GM19455 (cell line): ENCODE measurements around the gene TRERF1.

ENCODE experiments used
- ATAC-seq: cut with Tn5 transposase; IDR thresholded peaks from one replicate; pipeline ENCODE4 v1.9.1; 2021; ENCODE audit not compliant: unreplicated experiment

TRERF1 gene

DNA sequence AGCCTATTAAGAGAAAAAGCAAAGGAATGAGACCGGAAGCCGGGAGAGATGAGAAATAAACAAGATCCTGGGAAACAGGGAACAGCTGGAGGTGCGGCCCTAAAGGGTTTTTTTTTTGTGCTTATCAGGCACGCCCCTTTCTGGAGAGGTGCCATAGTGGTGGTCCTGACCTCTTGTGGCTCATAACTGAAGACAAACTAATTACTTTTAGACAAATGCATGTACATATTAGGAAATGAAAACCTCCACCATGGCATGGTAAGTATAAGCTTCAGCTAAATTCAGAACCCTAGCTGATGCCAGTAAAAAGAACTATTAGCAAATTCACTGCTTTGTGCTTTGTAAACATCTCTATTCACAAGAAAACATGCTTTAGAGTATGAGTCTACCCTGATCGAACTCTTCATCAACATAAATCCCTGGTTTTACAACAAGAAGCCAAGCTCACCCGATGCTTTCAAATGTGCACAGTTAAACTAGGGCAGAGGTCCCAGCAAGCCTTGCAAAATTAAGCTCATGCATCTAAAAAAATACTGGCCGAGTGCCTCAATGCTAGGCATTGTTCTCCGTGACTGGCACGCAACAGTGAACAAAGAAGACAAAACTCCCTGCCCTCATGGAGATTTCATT is 137.7 kb downstream of the TRERF1 start:
- ATAC-seq: no peak

- ATAC-seq: no peak
These were observed 138.7 kb downstream of the TRERF1 start for GRCh38 chr6:42313038-42313437.

DNA sequence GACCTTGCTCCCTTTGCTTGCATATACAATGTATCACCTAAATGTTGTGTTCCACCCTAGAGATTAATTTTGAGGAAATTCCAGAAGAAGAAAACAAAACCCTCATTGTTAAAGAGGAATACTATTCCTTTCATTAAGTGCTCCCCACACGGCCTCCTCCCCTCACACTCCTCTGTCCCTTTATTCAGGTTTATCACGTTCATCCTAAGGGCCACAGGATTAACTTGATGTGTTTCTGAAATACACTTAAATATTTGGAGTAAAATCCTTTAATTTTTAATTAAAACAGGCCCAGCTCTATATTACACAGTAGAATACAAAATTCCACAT is 144.6 kb downstream of the TRERF1 start:
- ATAC-seq: no peak

DNA sequence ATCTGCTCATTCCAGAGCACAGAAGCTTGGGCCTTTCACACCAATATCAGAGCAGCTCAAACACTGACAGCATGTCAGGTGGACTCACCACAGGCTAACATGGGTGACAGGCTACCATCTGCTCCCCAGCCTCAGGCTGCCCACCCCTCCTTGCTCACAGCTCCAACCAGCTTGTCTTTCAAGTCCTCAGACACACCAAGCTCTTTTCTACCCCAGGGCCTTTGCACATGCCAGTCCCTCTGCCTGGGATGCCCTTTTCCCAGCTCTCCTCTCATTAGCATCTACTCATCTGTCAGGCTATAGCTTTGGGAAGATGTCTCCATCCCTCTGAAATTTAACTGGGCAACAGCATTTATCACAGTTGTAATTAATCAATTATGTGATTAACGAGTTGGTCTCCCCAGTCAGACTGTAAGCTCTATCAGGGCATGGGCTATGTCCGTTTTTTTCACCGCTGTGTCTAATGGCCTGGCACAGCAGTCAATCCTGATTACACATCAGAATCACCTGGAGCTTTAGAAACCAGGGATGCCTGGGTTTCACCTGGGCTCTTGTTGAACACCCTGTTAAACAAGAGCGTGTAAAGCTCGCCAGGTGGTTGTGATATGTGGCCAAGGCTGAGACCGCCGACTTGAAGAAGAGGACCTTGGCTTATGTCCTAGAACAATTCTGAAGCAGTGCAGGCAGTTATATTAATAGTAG is 145.1 kb downstream of the TRERF1 start:
- no peak for ATAC-seq

DNA sequence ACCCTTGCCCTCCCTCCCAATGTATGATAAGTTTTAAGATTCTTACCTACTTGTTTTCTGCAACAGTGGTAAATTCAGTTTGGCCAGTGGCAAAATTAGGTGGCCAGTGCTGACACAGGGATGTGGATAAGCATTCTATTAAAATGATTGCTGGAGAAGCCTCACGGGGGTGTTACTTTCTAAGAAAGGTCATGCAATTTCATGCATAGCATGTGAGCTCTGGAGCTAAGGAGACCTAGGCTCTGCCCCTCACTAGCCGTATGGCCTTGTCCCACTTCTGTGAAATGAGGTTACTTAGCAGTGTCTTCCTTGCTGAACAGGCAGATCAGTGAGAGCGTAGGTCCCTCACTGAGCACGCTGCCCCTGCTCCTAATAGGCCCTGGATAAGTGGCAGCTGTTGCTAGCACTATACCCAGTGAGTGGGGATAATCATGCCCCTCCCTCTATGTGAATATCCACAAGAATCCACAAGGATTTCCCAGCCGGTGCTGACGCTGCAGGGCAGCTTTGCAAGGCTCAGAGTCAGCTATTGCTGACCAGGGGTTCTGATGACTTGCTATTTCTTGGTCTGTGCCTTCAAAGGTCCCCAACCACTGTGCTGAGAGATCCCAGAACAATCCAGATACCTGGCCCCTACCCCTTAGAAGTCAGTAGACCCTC is 147.5 kb downstream of the TRERF1 start:
- ATAC-seq: no peak

DNA sequence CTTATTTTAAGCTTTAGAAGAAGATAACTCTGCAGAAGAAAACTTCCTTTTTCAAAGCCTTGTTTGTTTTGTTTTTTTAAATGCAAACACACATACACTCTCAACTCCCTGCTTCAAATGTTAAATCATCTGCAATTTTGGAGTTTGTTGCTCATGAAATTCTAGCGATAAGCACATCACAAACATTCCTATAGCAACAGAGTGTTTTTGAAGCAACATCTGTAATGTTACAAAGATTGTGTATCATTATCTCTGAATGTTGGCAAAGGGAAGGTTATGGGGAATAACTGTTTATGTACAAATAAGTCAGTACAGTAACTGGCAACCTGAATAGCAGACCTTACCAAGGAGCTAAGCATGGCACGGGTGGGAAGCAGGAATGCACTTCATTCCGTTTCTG is 149.3 kb downstream of the TRERF1 start:
- ATAC-seq: no peak

DNA sequence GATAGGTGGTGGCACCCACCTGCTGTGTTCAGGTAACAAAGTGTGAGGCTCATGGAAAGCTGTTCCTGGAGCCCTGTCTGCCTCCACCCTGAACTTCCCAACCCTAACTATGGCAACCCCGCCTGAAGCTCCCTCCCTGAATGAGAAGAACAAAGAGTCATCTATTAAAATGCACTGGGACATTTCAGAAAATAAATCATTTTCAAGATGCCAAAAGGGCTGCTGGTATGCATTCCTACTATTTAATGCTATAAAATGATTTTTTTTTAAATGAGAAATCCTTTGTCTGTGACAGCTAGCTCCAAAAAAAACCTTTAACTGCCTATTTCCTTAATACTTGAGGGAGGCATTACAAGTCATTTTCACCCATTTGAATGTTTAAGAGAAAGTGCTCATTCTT is 149.7 kb downstream of the TRERF1 start:
- no peak for ATAC-seq

DNA sequence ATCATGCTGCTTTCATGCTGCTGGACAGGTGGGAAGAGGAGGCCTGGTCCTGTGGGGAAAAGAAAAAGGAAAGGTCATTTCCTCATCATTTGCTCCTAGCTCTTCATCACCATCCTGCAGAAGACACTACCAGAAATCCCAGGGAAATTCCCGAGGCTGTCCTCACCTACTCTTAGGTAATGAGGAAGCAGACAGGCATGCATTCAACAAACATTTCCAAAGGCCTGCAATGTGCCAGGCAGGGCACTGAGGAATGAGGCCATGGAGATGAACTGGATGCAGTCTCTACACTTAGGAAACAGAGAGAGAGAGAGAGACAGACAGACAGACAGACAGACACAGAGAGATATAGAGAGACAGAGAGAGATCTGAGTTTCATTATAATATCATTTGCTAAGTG is 151.0 kb downstream of the TRERF1 start:
- no peak for ATAC-seq

DNA sequence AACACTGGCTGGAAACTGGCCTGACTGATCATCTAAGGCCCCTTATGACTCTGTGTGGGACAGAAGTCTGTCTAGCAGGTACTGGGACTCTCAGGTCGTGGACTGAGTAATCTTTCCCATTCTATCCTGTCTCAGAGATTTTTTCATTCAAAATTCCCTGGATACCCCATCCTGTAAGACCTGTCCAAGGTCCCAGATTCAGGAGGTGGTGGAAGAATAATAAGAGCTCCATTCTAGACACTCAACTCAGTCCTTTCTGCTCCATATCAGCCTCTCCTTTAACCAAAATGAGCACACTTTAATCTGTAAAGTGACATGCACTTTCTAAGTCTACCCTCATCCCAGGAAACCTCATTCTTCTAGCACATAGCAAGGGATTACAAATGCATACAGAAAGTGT is 151.5 kb downstream of the TRERF1 start:
- no peak for ATAC-seq

- ATAC-seq: no peak
These were observed 154.1 kb downstream of the TRERF1 start for GRCh38 chr6:42297661-42298060.

- ATAC-seq: no peak
These were observed 155.1 kb downstream of the TRERF1 start for GRCh38 chr6:42296614-42297013.

GRCh38 chr6:42295677-42296076 is 156.0 kb downstream of the TRERF1 start:
- ATAC-seq: no peak

DNA sequence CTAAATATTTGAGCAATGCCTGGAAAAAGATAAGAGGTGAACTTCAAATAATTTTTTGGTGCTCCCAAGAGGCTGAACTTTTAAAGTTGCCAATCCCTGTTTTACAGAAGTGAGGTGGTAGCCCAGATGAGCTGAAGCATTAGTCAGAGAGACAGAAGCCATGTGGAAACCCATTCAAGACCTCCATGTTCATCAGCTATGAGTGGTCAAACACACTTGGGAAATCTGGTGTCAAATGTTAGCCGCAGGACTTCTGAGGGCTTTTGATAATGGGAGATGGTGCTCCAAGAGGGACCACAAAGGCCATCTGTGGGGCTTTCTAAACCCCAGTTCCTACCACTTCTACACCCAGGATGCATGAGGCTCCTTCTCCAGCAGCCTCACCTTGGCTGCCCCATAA is 156.5 kb downstream of the TRERF1 start:
- ATAC-seq: no peak

DNA sequence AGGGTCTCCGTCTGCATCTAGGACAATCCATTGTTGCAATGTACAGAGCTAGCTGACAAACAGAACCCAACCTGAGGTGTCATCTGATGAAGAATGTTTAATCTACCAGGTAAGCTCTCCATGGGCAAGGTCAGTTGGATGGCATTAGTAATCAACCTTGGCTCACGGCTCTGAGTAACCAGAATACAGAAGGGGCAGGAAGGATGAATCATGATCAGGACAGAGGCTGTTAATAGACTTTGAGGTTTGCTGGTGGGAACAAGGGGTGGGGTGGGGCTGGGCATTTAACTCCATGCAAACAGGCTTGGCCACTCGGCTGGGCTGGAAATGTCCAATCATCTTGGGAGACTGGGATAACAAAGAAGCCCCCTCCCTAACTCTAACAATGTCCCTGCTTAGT is 157.0 kb downstream of the TRERF1 start:
- ATAC-seq: no peak

- ATAC-seq: no peak
These were observed 158.2 kb downstream of the TRERF1 start for GRCh38 chr6:42293386-42293977.

- no peak for ATAC-seq
These were observed 159.6 kb downstream of the TRERF1 start for GRCh38 chr6:42292004-42292740.

DNA sequence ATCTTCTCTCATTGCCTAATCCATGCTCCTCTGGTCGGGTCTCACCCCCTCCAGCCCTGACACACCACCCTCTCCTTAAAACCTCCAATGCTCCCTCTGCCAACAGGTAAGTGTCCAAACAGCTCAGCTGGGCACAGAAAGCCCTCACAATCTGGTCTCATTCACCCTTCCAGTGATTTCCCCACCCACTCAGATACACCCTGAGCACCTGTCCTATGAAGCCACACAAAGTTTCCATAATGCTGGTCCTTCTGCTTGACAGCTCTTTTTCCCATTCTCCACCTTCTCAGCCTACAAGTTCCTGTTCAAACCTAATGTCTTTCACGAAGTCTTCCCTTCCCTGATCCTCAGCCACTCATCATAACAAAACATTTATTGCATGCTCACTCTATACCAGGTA is 164.0 kb downstream of the TRERF1 start:
- no peak for ATAC-seq

- ATAC-seq: no peak
These were observed 170.2 kb downstream of the TRERF1 start for GRCh38 chr6:42281570-42281969.

- no peak for ATAC-seq
These were observed 170.7 kb downstream of the TRERF1 start for GRCh38 chr6:42280966-42281533.

DNA sequence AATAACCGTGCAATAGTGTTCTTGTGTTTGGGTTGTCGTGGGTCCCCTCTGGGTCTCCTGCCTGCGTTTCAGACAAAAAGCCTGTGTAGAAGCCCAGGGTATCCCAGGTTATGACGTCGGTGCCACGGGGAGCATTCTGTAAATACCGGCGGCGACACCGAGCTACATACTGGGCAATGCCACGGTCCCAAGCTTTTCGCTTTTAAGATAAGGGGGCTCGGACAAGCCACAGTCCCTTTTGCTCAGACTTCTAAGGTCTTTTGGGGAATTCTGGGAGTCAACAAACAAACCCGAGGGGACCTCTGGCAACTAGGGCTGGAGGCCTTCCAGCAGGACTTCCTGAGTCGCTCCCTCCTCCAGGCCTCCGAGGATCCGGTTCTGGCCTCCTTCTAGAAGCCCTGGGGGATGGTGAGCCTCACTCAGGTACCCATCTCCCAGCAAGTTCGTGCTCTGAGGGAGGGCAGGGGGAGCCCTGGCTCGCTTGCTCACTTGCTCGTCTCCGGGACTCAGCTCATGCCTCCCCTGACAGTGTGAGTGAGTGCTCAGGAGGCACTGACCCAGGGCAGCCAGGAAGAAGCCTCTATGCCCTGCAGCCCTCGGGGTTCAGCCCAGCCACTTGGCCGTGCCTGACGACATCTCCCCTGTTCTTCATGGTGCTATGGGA is 171.6 kb downstream of the TRERF1 start:
- ATAC-seq: no peak
